A549 treated with DMSO at 1 μM for 4 hours (cell line): Measurements from ENCODE around the gene RGPD3. TPM values are rescaled to one million over a fixed set of nuclear protein-coding genes. Genes with fewer than 3 reads are reported as not detected.

Source experiments
- total RNA-seq: library from RNA; stranded (reverse); fragments of 200-300 nt; extraction: Qiagen RNA extraction; gene quantifications from 5 replicates; pipeline ENCODE4 v1.2.3, GENCODE V29; 2022; ENCODE audit warnings: low read depth

Gene RGPD3
- total RNA-seq: 0.12 to 0.28 TPM (median 0.16 TPM) in 5 replicates

DNA sequence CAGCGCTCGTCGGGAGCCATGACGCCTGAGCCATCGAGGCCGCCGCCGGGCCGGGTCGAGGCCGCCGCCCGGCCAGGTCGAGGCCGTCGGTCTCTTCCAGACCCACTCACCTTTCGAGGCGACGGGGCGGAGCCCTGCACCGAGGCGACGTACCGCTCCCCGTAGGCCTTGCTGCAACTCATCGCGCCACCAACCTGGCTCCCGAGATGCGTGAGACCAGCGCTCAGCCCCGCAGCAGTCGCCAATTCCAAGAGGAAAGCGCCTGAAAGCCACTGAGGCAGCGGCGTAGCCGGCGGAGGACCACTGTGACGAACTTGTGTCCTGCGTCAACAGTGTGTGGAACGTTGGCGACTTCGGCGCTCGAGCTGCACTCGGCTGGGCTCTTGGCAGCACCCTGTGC lies at the start of gene RGPD3:
TSS of gene RGPD3 (minus strand) at position 307 of the 400 bp plus-strand sequence. CDS start at position 182, 125 bp downstream.

DNA sequence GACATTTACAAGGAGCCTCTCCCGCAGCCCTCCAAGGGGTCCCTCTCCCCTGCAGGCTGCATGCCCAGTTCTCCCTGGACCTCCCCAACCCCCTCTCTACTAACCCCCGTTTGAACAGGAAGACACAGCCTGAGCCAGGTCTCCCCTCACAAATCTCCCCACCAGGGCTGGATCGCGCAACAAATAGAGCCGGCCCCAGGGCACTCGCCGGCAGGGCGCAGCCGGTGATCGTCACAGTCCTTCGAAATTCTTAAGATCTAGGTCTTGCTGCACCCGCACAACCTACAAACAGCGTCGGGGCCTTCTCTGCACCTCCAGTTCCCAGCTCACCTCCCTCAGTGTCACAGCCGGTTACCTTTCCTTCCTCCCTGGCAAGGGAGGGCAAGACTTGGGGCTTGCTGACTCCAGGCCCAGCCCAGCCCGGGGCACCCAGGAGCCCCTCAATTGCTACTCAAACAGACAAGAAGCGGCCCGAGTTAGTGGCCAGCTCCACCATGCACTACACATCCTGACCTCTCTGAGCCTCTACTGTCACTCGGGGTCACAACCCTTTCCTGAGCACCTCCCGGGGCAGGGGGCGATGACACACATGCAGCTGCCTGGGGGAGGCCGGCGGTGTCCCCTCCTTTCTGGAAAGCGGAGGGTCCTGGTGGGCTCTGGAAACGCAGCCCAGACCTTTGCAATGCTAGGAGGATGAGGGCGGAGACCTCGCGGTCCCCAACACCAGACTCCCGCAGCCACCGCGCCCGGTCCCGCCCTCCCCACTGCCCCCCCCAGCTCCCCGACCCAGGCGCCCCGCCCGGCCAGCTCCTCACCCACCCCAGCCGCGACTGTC lies 18.6 kb upstream of the RGPD3 start, which contains the start of gene CD8B2:
TSS of gene CD8B2 (plus strand) at position 814 of the 835 bp plus-strand sequence. CDS start 63 bp downstream, outside the sequence.

Other genes with a start within 250 kb of the RGPD3 start
- gene CD8B2, start 19.0 kb upstream of the RGPD3 start, total RNA-seq: not detected in 5 replicates